SK-N-SH (cell line): Measurements from ENCODE around the gene B4GALNT4. TPM values are rescaled to one million over a fixed set of nuclear protein-coding genes. Genes with fewer than 3 reads are reported as not detected.

Experiments
- CTCF ChIA-PET: fragments of 300-600, 350-600 bp; formaldehyde crosslinking; extraction: SDS; loops from one replicate; lab custom pipeline; 2021; lab: Yijun Ruan, JAX
- POLR2A ChIA-PET: fragments of 350-600 bp; sonication (Branson Sonifier 250); formaldehyde crosslinking; extraction: SDS; loops from one replicate; lab custom pipeline; 2020; ENCODE audit warnings: antibody characterized with exemption, inconsistent platforms; lab: Yijun Ruan, JAX
- DNase-seq: peaks from one replicate; pipeline ENCODE4 v3.0.0; 2012
- H2AFZ ChIP-seq: fragments of 200-600 bp; sonication (generic); 2 replicates; pipeline ENCODE4 v1.8.1; 2016; ENCODE audit warnings: antibody characterized with exemption, mild to moderate bottlenecking, low read depth
- H3F3A ChIP-seq: fragments of 200-600 bp; sonication (generic); replicated peaks from 2 replicates; pipeline ENCODE3; 2016; ENCODE audit warnings: antibody characterized with exemption, mild to moderate bottlenecking; ENCODE audit not compliant: insufficient read depth
- H3K27ac ChIP-seq, 2 experiments: fragments of 200-500 bp in 1 of 2; fragments of 200-600 bp in 1 of 2; sonication (Bioruptor generic) in 1 of 2; sonication (generic), shearing (Covaris generic) in 1 of 2; 2 replicates each; pipeline versions ENCODE4 v1.5.1 to v1.6.1; 2014 to 2016; ENCODE audit warnings: low read depth in 2 of 2, inconsistent platforms in 1 of 2, low read length in 1 of 2, mild to moderate bottlenecking in 1 of 2, mixed read lengths in 1 of 2
- H3K27me3 ChIP-seq: fragments of 200-600 bp; sonication (generic), shearing (Covaris generic); 2 replicates; pipeline ENCODE4 v1.6.1; 2016; ENCODE audit warnings: mixed run types; ENCODE audit not compliant: insufficient read depth
- H3K36me3 ChIP-seq, 2 experiments: fragments of 200-500 bp in 1 of 2; fragments of 200-600 bp in 1 of 2; sonication (Bioruptor generic) in 1 of 2; sonication (generic) in 1 of 2; replicated peaks in 1 of 2; 2 replicates each; pipeline versions ENCODE3 to v1.5.1; 2014 to 2016; ENCODE audit warnings: low read length in 1 of 2, mild to moderate bottlenecking in 1 of 2; ENCODE audit not compliant: insufficient read depth in 2 of 2, control insufficient read depth in 1 of 2
- H3K4me1 ChIP-seq, 2 experiments: fragments of 200-500 bp in 1 of 2; fragments of 200-600 bp in 1 of 2; sonication (Bioruptor generic) in 1 of 2; sonication (generic), shearing (Covaris generic) in 1 of 2; 2 replicates each; pipeline versions ENCODE4 v1.5.1 to v1.6.1; 2014 to 2016; ENCODE audit warnings: low read depth in 1 of 2, low read length in 1 of 2, mixed run types in 1 of 2; ENCODE audit not compliant: insufficient read depth in 2 of 2, control insufficient read depth in 1 of 2
- H3K4me2 ChIP-seq: fragments of 200-600 bp; sonication (generic), shearing (Covaris generic); 2 replicates; pipeline ENCODE4 v1.6.1; 2017; ENCODE audit warnings: mixed run types
- H3K4me3 ChIP-seq, 2 experiments: fragments of 200-500 bp in 1 of 2; fragments of 200-600 bp in 1 of 2; sonication (Bioruptor generic) in 1 of 2; sonication (generic), shearing (Covaris generic) in 1 of 2; 2 replicates each; pipeline versions ENCODE4 v1.5.1 to v1.8.1; 2014 to 2016; ENCODE audit warnings: low read depth in 2 of 2, inconsistent platforms in 1 of 2, low read length in 1 of 2, mild to moderate bottlenecking in 1 of 2, mixed read lengths in 1 of 2, moderate library complexity in 1 of 2
- H3K79me2 ChIP-seq: fragments of 200-600 bp; sonication (generic); 2 replicates; pipeline ENCODE4 v1.8.1; 2017; ENCODE audit warnings: mild to moderate bottlenecking; ENCODE audit not compliant: insufficient read depth
- H3K9ac ChIP-seq: fragments of 200-600 bp; sonication (generic); 2 replicates; pipeline ENCODE4 v1.6.1; 2017; ENCODE audit warnings: mixed run types
- H3K9me2 ChIP-seq: fragments of 200-600 bp; sonication (generic); 2 replicates; pipeline ENCODE4 v1.6.1; 2017; ENCODE audit warnings: mixed run types
- H3K9me3 ChIP-seq: fragments of 200-600 bp; sonication (generic); 2 replicates; pipeline ENCODE4 v1.6.1; 2017; ENCODE audit warnings: mixed run types, mild to moderate bottlenecking, moderate library complexity
- H4K20me1 ChIP-seq: fragments of 200-600 bp; sonication (generic); 2 replicates; pipeline ENCODE4 v1.6.1; 2017; ENCODE audit warnings: mild to moderate bottlenecking, mixed run types; ENCODE audit not compliant: insufficient read depth
- FOSL2 ChIP-seq: IDR thresholded peaks from 2 replicates; pipeline ENCODE4 v1.4.0; 2012; ENCODE audit warnings: low read depth, mild to moderate bottlenecking, moderate library complexity, borderline replicate concordance
- GABPA ChIP-seq: IDR thresholded peaks from 2 replicates; pipeline ENCODE4 v1.4.0; 2012; ENCODE audit warnings: low read depth, mild to moderate bottlenecking
- GATA2 ChIP-seq: sonication (generic); formaldehyde crosslinking; IDR thresholded peaks from 2 replicates; pipeline ENCODE4 v1.5.0; 2020; ENCODE audit warnings: mild to moderate bottlenecking, missing genetic modification reagents
- MAX ChIP-seq: IDR thresholded peaks from 2 replicates; pipeline ENCODE4 v1.4.0; 2012; ENCODE audit warnings: low read depth
- NFIC ChIP-seq: IDR thresholded peaks from 2 replicates; pipeline ENCODE4 v1.4.0; 2012; ENCODE audit warnings: borderline replicate concordance
- NRF1 ChIP-seq: IDR thresholded peaks from 2 replicates; pipeline ENCODE4 v1.6.1; 2012; ENCODE audit warnings: low read depth, mild to moderate bottlenecking, low read length
- RCOR1 ChIP-seq: fragments of 150-350 bp; IDR thresholded peaks from 2 replicates; pipeline ENCODE4 v1.6.1; 2017; ENCODE audit warnings: antibody characterized with exemption, low read length
- RFX5 ChIP-seq: IDR thresholded peaks from 2 replicates; pipeline ENCODE4 v1.6.1; 2012; ENCODE audit warnings: mild to moderate bottlenecking, improper control_type of control experiment, low read length
- RXRA ChIP-seq: IDR thresholded peaks from 2 replicates; pipeline ENCODE4 v1.4.0; 2012; ENCODE audit warnings: low read depth, mild to moderate bottlenecking, borderline replicate concordance
- SIN3A ChIP-seq: IDR thresholded peaks from 2 replicates; pipeline ENCODE4 v1.6.1; 2012; ENCODE audit warnings: low read depth, mild to moderate bottlenecking, low read length, moderate library complexity, borderline replicate concordance
- TCF12 ChIP-seq: IDR thresholded peaks from 2 replicates; pipeline ENCODE4 v1.4.0; 2012
- USF1 ChIP-seq: IDR thresholded peaks from 2 replicates; pipeline ENCODE4 v1.4.0; 2012; ENCODE audit warnings: low read depth, borderline replicate concordance
- WGBS: methylation state at CpG from one replicate; pipeline ENCODE4 v1.1.6; 2017; ENCODE audit warnings: low lambda C conversion rate; 5-methylcytosine and 5-hydroxymethylcytosine counted together
- polyA plus RNA-seq, 3 experiments: library from polyadenylated mRNA; depleted of rRNA; stranded (reverse); fragments of >200 nt; gene quantifications; 2 replicates each; pipeline ENCODE4 v1.2.3, GENCODE V29; 2012
- TF ChIP-seq, protein P1 (sequence below): fragments of 150-350 bp; IDR thresholded peaks from 2 replicates; pipeline ENCODE4 v1.6.1; 2017; ENCODE audit warnings: antibody characterized with exemption, low read length, low read depth, borderline replicate concordance
- TF ChIP-seq, protein P2 (sequence below): IDR thresholded peaks from 2 replicates; pipeline ENCODE4; 2012

B4GALNT4 gene
- polyA plus RNA-seq, 1 of the 3 experiments (the other 2 are of a cell fraction): 66.7 TPM

GRCh38 chr11:330307-330693 is 39.0 kb upstream of the B4GALNT4 start:
- peak; percentile 10 for DNase-seq
- Histone ChIP-seq H3K36me3 (no peaks in the 10 kb centered on the region), H3K4me2 (no peak overlapping the region), H3K9ac (no peak overlapping the region), H3F3A (no peaks in the 10 kb centered on the region), H3K9me2 (no peaks in the 10 kb centered on the region), H4K20me1 (no peaks in the 10 kb centered on the region), H3K27ac (no peak overlapping the region), H3K4me1 (no peaks in the 10 kb centered on the region; a peak in 1 of 4 replicates), H3K79me2 (no peaks in the 10 kb centered on the region), H3K4me3 (no peak overlapping the region), H3K27me3 (no peaks in the 10 kb centered on the region), H3K9me3 (no peaks in the 10 kb centered on the region), H2AFZ (no peak overlapping the region)
- TF ChIP-seq NFIC (no peak), RFX5 (no peak), SIN3A (no peak), NRF1 (no peak), GATA2 (CRISPR knock-in tag) (no peak), USF1 (no peak), MAX (no peak)
- TF ChIP-seq, protein P1, sequence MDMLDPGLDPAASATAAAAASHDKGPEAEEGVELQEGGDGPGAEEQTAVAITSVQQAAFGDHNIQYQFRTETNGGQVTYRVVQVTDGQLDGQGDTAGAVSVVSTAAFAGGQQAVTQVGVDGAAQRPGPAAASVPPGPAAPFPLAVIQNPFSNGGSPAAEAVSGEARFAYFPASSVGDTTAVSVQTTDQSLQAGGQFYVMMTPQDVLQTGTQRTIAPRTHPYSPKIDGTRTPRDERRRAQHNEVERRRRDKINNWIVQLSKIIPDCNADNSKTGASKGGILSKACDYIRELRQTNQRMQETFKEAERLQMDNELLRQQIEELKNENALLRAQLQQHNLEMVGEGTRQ: no peak
- ChIA-PET CTCF (interaction anchor here (0.8 to 1.2 kb wide), 4 partner anchors 13 to 117 kb away, joined by 3 to 4 read pairs (median 4); no protein-coding TSS in a partner anchor), POLR2A (no interaction called here)
- 84% methylated on average over 8 of the region's 14 CpGs for WGBS

- no peaks in the 10 kb centered on the region for H3K9me2 ChIP-seq
- no peaks in the 10 kb centered on the region for H3K9me3 ChIP-seq
- H3K9ac ChIP-seq: no peak overlapping the region
- ChIA-PET POLR2A (no interaction called here), CTCF (interaction anchor here (0.8 to 1.2 kb wide), 3 partner anchors 13 to 117 kb away, joined by 3 to 4 read pairs (median 4); no protein-coding TSS in a partner anchor)
- H3K4me3 ChIP-seq: no peak overlapping the region
- no peaks in the 10 kb centered on the region for H3K27me3 ChIP-seq
- no peaks in the 10 kb centered on the region for H3F3A ChIP-seq
- H2AFZ ChIP-seq: no peak overlapping the region
- H3K4me2 ChIP-seq: no peak overlapping the region
- no peak for DNase-seq
- WGBS: 82% methylated on average over 34 of the region's 34 CpGs
- H3K79me2 ChIP-seq: no peaks in the 10 kb centered on the region
- no peaks in the 10 kb centered on the region for H4K20me1 ChIP-seq
- no peak overlapping the region for H3K27ac ChIP-seq
- no peaks in the 10 kb centered on the region; a peak in 1 of 4 replicates for H3K4me1 ChIP-seq
- TF ChIP-seq, protein P2, sequence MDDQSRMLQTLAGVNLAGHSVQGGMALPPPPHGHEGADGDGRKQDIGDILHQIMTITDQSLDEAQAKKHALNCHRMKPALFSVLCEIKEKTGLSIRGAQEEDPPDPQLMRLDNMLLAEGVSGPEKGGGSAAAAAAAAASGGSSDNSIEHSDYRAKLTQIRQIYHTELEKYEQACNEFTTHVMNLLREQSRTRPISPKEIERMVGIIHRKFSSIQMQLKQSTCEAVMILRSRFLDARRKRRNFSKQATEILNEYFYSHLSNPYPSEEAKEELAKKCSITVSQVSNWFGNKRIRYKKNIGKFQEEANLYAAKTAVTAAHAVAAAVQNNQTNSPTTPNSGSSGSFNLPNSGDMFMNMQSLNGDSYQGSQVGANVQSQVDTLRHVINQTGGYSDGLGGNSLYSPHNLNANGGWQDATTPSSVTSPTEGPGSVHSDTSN: no peak
- TF ChIP-seq RXRA (no peak), MAX (no peak), NFIC (no peak), TCF12 (no peak), RCOR1 (no peak), GABPA (no peak), FOSL2 (no peak)
- H3K36me3 ChIP-seq: no peaks in the 10 kb centered on the region
These were observed 38.5 kb upstream of the B4GALNT4 start for GRCh38 chr11:330694-331357.
